Measurements from ENCODE around the gene AMPH.
"Not testable (repeated sequence)": the region's sequence is repeated elsewhere in the genome, so short reads cannot be mapped to it uniquely, and the experiment has no call there.

DNA sequence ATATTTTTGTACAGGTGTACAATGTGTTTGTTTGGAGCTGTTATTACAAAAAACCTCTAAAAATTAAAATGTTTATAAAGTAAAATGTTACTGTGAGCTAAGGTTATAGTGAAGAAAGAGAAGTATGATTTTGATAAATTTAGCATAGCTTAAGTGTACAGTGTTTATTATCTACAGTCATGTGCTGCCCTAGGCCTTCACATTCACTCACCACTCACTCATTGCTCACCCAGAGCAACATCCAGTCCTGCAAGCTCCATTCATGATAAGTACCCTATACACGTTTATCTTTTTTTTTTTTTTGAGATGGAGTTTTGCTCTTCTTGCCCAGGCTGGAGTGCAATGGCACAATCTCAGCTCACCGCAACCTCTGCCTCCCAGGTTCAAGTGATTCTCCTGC, 59.6 kb downstream of the AMPH start:
- TF ChIP-seq EZH2 (IDR thresholded peaks at IDR 0.05); CTCF (IDR thresholded peaks at IDR 0.05 in 2 of 3, conservative IDR thresholded peaks at IDR 0.05 in 1 of 3; ENCODE audit: borderline replicate concordance in 1 of 3, insufficient read depth in 1 of 3, low read depth in 2 of 3, low read length in 2 of 3); POLR2A (IDR thresholded peaks at IDR 0.05; ENCODE audit: borderline replicate concordance, extremely low read depth, insufficient read depth, insufficient read length); TCF7L2 (IDR thresholded peaks at IDR 0.05; ENCODE audit: borderline replicate concordance, extremely low read depth, insufficient read depth, insufficient read length); ATF3 (IDR thresholded peaks at IDR 0.05); RAD21 (IDR thresholded peaks at IDR 0.05; ENCODE audit: low read depth); POLR2AphosphoS5 (IDR thresholded peaks at IDR 0.05; ENCODE audit: low read depth, low read length); CBX3 (IDR thresholded peaks at IDR 0.05; ENCODE audit: low read depth); FOSL1 (IDR thresholded peaks at IDR 0.05; ENCODE audit: low read depth); ZNF274 (IDR thresholded peaks at IDR 0.05; ENCODE audit: low read depth, low read length): not testable (repeated sequence)
- TF ChIP-seq, protein P1, sequence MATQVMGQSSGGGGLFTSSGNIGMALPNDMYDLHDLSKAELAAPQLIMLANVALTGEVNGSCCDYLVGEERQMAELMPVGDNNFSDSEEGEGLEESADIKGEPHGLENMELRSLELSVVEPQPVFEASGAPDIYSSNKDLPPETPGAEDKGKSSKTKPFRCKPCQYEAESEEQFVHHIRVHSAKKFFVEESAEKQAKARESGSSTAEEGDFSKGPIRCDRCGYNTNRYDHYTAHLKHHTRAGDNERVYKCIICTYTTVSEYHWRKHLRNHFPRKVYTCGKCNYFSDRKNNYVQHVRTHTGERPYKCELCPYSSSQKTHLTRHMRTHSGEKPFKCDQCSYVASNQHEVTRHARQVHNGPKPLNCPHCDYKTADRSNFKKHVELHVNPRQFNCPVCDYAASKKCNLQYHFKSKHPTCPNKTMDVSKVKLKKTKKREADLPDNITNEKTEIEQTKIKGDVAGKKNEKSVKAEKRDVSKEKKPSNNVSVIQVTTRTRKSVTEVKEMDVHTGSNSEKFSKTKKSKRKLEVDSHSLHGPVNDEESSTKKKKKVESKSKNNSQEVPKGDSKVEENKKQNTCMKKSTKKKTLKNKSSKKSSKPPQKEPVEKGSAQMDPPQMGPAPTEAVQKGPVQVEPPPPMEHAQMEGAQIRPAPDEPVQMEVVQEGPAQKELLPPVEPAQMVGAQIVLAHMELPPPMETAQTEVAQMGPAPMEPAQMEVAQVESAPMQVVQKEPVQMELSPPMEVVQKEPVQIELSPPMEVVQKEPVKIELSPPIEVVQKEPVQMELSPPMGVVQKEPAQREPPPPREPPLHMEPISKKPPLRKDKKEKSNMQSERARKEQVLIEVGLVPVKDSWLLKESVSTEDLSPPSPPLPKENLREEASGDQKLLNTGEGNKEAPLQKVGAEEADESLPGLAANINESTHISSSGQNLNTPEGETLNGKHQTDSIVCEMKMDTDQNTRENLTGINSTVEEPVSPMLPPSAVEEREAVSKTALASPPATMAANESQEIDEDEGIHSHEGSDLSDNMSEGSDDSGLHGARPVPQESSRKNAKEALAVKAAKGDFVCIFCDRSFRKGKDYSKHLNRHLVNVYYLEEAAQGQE (IDR thresholded peaks at IDR 0.05; ENCODE audit: low read depth): not testable (repeated sequence)

Data from HCT116 (cell line).